ENCODE measurements around the gene AHR. TPM values are rescaled to one million over a fixed set of nuclear protein-coding genes. Genes with fewer than 3 reads are reported as not detected.
"Not testable (repeated sequence)": the region's sequence is repeated elsewhere in the genome, so short reads cannot be mapped to it uniquely, and the experiment has no call there.

Gene AHR
- total RNA-seq, 2 experiments from 2014 or later, result 37.7 to 38.0 TPM

DNA sequence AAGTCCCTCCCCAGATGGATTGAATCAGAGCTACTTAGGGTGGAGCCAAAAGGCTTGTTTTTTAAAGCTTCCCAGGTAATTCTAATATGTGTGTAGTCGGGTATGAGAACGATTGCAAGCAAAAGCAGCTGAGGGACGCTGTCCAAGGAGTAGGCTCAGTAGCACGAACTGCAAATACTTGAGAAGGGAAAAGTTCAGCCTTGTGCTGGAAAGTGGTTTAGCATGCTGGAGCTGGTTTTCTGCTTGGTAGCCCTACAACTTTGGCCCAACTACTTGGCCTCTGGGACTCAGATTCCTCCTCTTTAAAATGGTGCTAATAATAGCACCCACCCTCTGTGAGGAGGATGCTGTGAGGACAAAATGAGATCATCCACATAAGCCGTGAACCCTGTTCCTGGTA is 76.2 kb downstream of the AHR start:
- no peak for DNase-seq
- Mint-ChIP-seq H3K36me3 (ENCODE audit: low read depth) (no peaks in the 10 kb centered on the region), H3K4me1 (peaks cover 2% of the 10 kb centered on the region), H3K9me3 (no peaks in the 10 kb centered on the region), H3K4me3 (no peak overlapping the region), H3K27ac (no peak overlapping the region), H3K27me3 (no peaks in the 10 kb centered on the region)
- ChIA-PET CTCF (interaction anchor here (1.1 kb wide), 1 partner anchor 28 kb away, joined by 3 read pairs; no protein-coding TSS in a partner anchor), POLR2A (no interaction called here)

DNA sequence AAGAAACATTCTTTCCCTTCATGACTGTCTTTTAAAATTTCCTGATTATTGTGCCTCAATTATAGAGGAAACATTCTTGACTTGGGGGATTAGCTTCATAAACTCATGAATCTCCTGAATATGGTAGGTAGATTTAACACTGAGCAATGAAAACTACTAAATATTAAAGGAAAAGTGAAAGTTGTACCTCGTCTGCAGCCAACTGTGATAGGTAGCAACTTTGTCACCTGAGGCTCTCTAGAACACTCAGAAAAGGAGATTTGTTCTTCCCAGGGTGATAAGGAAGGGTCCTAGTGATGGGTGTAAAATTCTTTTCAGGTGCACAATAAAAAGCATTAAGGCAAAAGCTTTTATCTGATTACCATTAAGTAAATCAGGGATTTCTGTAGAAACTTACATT is 78.1 kb downstream of the AHR start:
- Mint-ChIP-seq H3K27me3 (no peaks in the 10 kb centered on the region), H3K36me3 (ENCODE audit: low read depth) (no peaks in the 10 kb centered on the region), H3K27ac (no peak overlapping the region), H3K4me1 (peaks cover 2% of the 10 kb centered on the region), H3K9me3 (no peaks in the 10 kb centered on the region), H3K4me3 (no peak overlapping the region)
- CTCF ChIA-PET, result no interaction called here
- POLR2A ChIA-PET, result no interaction called here
- DNase-seq, result no peak

DNA sequence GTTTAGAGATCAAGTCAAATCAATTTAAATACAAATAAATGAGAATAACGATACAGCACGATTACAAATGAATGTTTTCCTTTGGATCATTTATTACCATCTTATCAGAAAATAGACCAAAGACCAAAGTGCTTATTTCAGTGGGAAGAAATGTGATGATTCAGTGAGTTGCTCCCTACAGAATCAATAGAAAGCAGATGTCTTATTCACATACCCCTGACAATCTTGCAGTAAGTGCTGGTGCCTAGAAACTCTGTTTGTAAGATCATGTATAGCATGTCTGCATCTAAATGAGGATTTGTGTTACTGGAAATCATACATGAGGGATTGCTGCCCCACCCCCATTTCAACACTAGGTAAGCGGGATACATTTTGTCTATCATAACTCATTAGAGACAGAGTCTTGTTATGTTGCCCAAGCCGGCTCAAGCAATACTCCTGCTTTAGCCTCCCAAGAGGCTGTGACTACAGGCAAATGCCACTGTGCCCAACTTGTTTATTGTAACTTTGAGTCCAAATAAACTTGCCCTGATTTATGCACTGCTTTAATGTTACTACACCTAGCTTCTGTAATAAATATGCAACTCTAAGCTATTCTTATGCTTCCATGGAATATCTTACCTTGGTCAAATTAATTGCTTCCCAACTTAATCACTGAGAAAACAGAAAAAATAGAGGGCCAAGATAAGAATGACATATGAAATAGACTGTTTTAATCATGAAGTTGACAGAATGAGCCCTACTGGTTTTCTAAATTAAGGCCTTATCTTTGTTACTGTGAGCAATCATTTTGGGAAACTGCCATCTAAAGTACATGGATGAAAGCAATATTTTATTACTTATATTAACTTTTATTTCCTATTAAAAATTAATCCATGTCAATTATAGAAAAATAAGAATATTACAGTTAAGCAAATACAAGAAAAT is 82.5 kb downstream of the AHR start:
- Mint-ChIP-seq H3K36me3 (ENCODE audit: low read depth) (no peaks in the 10 kb centered on the region), H3K9me3 (no peaks in the 10 kb centered on the region), H3K4me1 (no peaks in the 10 kb centered on the region), H3K4me3 (no peak overlapping the region), H3K27me3 (no peaks in the 10 kb centered on the region), H3K27ac (no peak overlapping the region)
- ChIA-PET POLR2A (no interaction called here), CTCF (no interaction called here)
- no peak for DNase-seq

DNA sequence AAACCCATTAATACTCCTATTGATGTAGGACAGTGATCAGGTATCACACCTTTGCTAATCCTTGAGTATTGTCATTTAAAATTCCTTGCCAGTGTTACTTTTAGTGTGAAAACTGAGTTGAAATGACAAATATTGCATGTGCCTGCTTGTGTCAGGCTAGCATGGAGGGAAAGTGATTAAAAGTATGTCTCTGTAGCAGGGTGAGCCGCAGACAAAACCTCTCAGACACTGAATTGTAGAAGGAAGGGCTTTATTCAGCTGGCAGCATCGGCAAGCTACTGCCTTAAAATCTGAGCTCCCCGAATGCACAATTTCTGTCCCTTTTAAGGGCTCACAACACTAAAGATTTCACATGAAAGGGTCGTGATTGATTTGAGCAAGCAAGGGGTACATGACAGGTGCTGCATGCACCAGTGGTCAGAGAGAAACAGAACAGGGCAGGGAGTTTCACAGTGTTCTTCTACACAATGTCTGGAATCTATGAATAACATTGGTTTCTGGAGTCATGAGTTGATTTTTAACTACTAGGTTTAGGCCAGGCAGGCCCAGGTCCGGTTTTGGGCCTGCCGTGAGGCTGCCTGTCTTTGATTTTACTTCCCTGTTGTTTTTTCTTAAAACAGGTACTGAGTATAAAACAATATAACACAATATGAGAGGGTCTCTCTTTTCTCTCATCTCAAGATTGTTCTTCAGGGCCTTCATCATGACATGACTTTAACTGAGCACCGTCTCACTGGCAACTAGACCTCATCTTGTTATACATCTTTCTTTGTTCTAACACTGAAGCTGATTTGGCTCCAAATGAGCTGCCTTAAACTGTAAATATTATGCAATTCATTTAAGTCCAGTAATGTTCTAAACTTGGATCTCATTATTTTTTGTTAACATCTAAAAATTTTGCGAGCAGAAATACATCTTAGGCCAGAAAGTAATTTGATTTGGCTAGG is 84.2 kb downstream of the AHR start:
- H3K4me1 Mint-ChIP-seq; H3K27ac Mint-ChIP-seq; DNase-seq; CTCF ChIA-PET; H3K27me3 Mint-ChIP-seq; H3K4me3 Mint-ChIP-seq; H3K36me3 Mint-ChIP-seq (ENCODE audit: low read depth); POLR2A ChIA-PET; H3K9me3 Mint-ChIP-seq: not testable (repeated sequence)

DNA sequence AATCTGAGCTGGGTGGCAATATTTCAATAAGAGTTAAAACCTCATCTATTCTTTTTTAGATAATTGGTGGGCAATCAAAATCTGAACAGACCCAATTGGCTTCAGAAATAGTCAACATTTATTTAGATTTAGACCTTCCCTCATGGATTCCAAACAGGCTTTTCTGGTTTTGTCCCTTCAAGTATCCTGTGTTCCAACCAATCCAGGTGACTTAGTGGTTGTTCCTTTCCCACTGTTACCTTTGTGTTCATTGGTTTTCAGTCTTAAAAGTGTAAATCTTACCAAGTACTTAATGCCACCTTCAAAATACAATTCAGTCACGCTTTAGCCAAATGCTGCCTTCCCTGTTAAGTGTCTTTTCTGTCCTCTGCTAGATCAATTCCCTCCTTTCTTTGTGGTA is 85.9 kb downstream of the AHR start:
- DNase-seq, result no peak
- H3K36me3 Mint-ChIP-seq (ENCODE audit: low read depth), result no peaks in the 10 kb centered on the region
- CTCF ChIA-PET, result no interaction called here
- POLR2A ChIA-PET, result no interaction called here
- H3K4me3 Mint-ChIP-seq, result no peak overlapping the region
- H3K27me3 Mint-ChIP-seq, result no peaks in the 10 kb centered on the region
- H3K4me1 Mint-ChIP-seq, result no peaks in the 10 kb centered on the region
- peaks cover 2% of the 10 kb centered on the region for H3K9me3 Mint-ChIP-seq
- no peak overlapping the region for H3K27ac Mint-ChIP-seq

DNA sequence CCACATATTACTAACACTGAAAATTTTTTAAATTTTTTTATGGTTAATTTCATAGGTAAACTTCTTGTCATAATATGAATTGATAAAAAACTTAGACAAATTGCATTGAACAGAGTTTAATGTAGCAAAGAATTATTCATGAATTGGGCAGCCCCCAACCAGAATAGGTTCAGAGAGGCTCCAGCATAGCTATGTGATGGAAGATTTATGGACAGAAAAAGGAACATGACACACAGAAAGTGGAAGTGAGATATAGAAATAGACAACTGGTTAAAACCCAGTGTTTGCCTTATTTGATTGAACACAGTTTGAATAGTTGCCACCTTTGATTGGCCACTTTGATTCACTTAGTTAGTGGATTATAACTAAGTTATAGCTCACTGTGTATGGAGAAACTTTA is 87.2 kb downstream of the AHR start:
- Mint-ChIP-seq H3K4me1 (no peaks in the 10 kb centered on the region), H3K9me3 (peaks cover 2% of the 10 kb centered on the region), H3K4me3 (no peak overlapping the region), H3K36me3 (ENCODE audit: low read depth) (no peaks in the 10 kb centered on the region), H3K27me3 (no peaks in the 10 kb centered on the region), H3K27ac (no peak overlapping the region)
- ChIA-PET POLR2A (no interaction called here), CTCF (no interaction called here)
- DNase-seq, result no peak

DNA sequence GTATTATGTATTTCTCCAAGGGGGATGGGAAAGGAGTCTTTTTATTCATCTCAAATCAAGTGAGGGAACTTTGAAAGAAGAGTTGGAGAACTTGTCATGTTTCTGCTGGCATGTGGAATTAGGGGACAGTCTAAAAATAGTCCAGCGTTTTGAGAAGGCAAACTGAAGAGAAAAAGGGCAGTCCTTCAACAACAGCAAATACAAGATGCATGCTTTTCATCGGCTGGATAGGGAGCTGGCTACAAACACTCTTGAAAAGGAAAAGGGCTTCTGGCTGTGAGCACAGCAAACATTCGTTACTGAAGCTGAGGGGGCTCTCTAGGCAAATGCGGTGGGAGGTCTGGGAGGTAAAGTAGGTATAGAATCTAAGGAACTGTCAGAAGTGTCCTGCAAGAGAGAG is 91.9 kb downstream of the AHR start:
- Mint-ChIP-seq H3K9me3 (peaks cover 33% of the 10 kb centered on the region), H3K36me3 (ENCODE audit: low read depth) (peaks cover 12% of the 10 kb centered on the region), H3K4me3 (no peak overlapping the region), H3K27ac (no peak overlapping the region), H3K4me1 (no peaks in the 10 kb centered on the region), H3K27me3 (peaks cover 4% of the 10 kb centered on the region)
- ChIA-PET POLR2A (no interaction called here), CTCF (no interaction called here)
- no peak for DNase-seq

DNA sequence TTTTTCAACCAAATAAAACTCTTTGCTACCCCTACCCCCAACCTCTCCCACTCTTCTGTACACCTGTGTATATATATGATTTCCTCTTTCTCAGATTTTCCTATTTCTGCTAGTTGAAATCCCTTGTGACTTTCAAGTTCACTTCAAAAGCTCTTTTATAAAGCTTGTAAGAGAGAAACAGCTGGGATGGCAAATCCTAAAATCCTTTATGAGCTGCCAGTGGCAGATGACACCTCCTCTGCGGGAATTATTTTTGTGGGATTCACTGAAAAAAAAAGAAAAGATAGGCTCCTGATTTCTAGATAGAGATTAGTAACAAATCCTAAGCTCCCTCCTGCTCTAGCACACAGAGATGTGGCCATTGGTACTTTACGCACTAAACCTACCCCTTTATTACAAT is 92.9 kb downstream of the AHR start:
- CTCF ChIA-PET, result no interaction called here
- no peak for DNase-seq
- Mint-ChIP-seq H3K27ac (no peak overlapping the region), H3K9me3 (peaks cover 33% of the 10 kb centered on the region), H3K4me1 (no peaks in the 10 kb centered on the region), H3K27me3 (peaks cover 4% of the 10 kb centered on the region), H3K36me3 (ENCODE audit: low read depth) (peaks cover 12% of the 10 kb centered on the region), H3K4me3 (no peak overlapping the region)
- POLR2A ChIA-PET, result no interaction called here

DNA sequence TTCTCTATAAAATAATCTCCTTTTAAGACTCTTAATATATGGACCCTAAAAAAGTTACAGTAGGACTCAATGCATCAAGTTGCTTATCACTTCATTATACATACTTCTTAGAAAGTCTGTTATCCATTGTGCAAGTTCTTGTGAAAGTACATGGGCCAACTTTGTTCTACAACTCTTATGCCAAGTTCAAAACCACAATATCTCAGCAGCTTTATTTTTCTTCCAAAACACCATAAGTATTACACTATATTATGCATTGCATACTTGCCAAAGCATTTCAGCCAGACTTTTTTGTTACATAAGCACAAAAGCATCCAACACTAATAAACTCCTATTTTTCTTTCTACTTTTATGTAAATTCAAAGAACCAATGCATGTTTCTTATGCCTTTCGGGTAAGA is 94.4 kb downstream of the AHR start:
- Mint-ChIP-seq H3K4me1 (no peaks in the 10 kb centered on the region), H3K9me3 (peaks cover 36% of the 10 kb centered on the region), H3K36me3 (ENCODE audit: low read depth) (peaks cover 12% of the 10 kb centered on the region), H3K27ac (no peak overlapping the region), H3K4me3 (no peak overlapping the region), H3K27me3 (peaks cover 4% of the 10 kb centered on the region)
- POLR2A ChIA-PET, result no interaction called here
- CTCF ChIA-PET, result no interaction called here
- no peak for DNase-seq

DNA sequence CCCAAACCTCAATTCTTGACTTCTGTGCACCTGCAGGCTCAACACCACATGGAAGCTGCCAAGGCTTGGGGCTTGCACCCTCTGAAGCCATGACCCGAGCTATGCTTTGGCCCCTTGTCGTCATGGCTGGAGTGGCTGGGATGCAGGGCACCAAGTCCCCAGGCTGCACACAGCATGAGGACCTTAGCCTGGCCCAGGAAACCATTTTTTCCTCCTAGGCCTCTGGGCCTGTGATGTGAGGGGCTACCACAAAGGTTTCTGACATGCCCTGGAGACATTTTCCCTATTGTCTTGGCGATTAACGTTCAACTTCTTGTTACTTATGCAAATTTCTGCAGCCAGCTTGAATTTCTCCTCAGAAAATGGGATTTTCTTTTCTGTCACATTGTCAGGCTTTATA is 96.1 kb downstream of the AHR start:
- DNase-seq, H3K4me1 Mint-ChIP-seq, CTCF ChIA-PET, H3K4me3 Mint-ChIP-seq, H3K27ac Mint-ChIP-seq, H3K27me3 Mint-ChIP-seq, POLR2A ChIA-PET: not testable (repeated sequence)
- peaks cover 15% of the 10 kb centered on the region for H3K36me3 Mint-ChIP-seq (ENCODE audit: low read depth)
- peaks cover 36% of the 10 kb centered on the region for H3K9me3 Mint-ChIP-seq
